ENCODE measurements around the gene FHL2. TPM values are rescaled to one million over a fixed set of nuclear protein-coding genes. Genes with fewer than 3 reads are reported as not detected.
A peak's percentile ranks its signal among the peaks of the same experiment; 100 is the strongest.

Gene FHL2
- total RNA-seq, 1 donor from 2014 or later: 64.0 TPM

- DNase-seq (ENCODE audit: low spot score): no peak
Observed at GRCh38 chr2:105422801-105423200, 23.9 kb upstream of the FHL2 start.

DNA sequence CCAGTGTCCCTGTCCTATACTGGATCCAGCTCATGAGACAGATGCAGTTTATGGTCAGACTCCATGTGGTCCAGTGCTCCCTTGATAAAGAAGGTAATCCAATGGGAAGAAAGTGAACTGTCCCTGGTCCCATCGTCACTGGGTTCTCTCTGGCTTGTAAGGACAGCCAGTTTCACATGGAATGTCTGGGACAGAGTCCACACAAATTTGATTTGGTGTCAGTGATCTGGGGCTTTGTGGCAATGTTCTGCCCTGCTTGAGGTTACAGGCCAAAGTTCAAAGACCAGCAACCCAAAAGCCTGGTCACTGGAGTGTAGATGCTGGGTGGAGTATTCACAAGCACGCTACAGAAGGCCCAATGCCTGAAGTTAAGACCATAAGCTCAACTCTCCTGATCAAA is 22.2 kb upstream of the FHL2 start:
- DNase-seq (ENCODE audit: low spot score): no peak

GRCh38 chr2:105418522-105418921 is 19.7 kb upstream of the FHL2 start:
- no peak for DNase-seq (ENCODE audit: low spot score)

- no peak for DNase-seq (ENCODE audit: low spot score)
Observed at GRCh38 chr2:105417857-105418436, 19.1 kb upstream of the FHL2 start.

GRCh38 chr2:105416156-105416555 is 17.3 kb upstream of the FHL2 start:
- no peak for DNase-seq (ENCODE audit: low spot score)

DNA sequence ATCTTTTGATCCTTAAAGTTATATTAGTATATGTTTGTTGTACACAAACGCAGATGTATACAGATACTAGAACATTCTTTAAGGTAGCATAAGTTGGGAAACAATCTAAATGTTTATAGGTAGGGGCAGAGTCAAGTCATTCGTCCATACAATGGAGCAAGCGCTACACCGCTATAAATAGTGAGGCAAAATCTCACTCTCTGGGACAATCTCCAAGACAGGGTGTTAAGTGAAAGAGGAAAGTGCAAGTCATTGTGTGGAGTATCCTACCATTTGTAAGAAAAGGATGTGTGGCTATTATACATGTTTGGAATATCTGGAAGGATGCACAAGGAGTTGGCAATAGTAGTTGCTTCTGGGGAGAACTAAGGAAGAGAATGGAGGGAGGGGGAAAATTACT is 16.2 kb upstream of the FHL2 start:
- DNase-seq (ENCODE audit: low spot score): no peak

DNA sequence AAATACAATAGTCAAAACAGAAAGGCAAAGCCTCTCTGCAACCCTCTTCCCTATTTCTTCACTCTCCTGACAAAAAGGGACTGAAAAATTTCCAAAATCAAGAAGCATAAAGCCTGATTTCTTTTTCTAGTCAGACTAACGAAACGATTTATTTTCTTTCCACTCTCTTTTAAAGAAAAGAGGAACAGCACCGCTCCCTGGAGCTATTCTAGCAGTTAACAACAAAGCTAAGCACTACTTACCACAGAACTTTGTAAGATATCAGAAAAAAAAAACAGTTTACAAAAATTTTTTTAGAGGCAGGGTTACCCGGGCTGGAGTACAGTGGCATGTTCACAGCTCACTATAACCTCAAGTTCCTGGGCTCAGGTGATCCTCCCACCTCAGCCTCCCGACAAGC is 14.4 kb upstream of the FHL2 start:
- DNase-seq (ENCODE audit: low spot score): no peak

- DNase-seq (ENCODE audit: low spot score): no peak
Observed at GRCh38 chr2:105412584-105412983, 13.7 kb upstream of the FHL2 start.

DNA sequence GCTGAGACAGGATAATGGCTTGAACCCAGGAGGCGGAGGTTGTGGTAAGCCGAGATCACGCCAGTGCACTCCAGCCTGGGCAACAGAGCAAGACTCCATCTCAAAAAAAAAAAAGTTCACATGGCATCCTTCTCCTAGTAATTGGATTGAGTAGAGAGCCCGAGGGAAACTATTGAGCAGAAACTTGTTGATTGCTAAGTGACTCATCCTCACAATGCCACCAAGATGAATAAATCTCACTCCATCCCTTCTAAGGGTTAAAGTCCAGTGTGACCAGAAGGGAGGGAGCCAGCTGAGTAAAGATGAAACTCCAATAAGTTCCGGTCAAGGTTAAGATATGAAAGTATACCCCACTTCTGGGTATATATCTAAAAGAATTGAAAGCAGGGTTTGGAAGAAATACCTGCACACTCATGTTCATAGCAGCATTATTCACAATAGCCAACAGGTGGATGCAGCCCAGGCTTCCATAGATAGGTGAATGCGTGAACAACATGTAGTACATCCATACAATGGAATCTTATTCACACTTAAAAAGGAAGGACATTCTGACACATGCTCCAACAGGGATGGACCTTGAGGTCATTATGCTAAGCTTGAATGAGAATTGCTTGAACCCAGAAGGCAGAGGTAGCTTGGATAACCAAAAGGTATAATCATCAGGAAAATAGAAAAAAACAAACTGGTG is 13.0 kb upstream of the FHL2 start:
- DNase-seq (ENCODE audit: low spot score): no peak

DNA sequence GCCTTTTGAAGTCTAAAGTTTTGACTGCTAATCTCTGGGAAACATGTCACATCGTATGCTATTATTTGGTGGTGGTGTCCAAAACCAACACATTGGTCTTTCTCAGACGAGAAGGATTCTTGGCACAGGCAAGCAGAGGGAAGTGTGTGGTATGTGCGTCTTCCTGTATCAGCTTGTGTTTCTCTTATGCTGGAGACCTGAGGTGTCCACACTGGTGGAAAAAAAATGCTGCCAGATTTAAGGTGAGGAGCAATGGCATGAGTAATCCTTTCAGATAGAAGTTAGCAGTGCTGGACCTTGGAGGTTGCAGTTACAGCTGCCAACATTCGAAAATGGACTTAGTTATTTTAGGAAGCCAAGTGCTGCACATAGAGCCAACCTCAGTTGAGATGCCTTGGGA is 11.7 kb upstream of the FHL2 start:
- no peak for DNase-seq (ENCODE audit: low spot score)

DNA sequence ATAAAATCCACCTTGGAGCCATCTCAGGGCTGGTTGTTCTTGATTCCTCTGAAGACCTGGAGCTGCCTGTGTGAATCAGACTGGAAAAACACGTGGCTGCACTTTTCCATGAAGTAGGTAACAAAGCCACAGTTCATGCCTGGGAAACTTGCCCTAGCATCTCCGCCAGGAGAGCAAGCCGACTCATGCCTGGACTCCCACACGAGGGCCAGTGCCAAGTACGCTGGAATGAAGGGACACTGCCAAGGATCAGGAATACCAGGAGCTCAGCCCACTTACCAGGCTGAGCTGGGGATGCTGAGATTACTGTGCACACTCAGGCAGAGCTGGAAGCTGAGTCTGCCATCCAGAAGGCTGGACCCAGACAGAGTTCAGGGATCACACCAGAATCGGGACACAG is 10.9 kb upstream of the FHL2 start:
- peak; percentile 61 for DNase-seq (ENCODE audit: low spot score)

DNA sequence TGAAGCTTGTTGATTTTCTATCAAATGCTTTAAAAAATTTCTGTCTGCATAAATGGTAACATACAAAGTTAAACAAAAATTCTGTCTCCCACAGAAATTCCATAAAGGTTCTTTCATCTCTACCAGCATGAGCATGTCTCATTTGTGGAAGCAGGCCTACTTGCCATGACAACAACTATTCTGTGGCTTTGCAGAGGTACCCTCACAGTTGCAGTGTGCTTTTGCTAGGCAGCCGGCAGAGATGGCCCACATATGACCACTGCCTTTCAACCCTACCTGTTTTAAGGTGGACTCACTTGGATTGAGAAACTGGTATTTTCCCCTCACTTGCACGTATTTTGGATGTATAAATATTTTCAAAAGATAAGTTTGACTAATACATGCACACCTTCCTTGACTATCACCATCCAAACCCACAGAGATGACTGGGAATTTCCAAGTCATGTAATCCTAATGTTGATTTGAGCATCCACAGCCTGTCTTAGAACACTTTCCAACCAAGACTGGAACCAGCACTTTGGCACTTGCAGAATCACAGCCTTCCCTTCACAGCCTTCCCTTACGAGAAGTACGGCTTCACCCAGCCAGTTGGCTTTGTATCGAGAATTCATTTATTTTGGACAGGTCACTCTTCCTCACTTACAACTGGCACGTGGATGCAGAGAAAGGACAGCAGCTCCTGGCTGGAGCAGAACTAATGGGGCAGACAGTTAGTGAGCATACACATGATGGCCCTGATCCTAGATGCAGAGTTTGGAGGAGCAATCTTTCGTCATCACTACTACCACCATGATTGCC is 9.3 kb upstream of the FHL2 start:
- no peak for DNase-seq (ENCODE audit: low spot score)

DNA sequence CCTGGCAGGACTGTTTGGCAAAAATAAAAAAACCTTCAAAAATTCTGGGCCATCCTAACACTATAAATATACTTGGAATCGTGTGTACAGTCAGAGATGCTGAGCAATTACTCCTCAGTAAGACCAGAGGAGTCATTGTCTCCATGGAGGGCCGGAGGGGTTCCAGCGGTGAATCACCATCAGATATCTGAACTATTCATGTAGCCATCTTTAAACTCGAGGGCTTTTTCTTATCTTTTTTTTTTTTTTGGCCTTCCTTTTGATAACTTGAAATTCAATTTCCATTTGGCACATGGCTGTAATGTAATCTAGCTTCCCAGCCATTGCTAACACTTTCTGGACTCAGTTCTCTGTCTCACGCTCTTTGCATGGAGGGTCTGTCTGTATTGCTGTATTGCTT is 7.4 kb upstream of the FHL2 start:
- DNase-seq (ENCODE audit: low spot score): no peak

DNA sequence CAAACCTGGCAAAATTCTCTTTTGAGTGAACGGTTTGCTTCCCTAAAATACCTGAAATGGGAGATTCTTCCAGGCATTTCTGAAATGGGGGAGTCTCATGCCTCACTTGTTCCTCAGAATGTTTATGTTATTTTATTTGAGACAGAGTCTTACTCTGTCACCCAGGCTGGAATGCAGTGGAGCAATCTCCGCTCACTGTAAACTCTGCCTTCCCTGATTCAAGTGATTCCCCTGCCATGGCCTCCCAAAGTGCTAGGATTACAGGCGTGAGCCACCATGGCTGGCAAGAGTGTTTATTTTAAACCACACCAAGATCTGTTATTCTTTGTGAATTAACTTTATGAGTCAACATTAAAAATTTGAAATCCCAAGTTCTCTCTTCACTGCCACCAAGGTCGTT is 6.4 kb upstream of the FHL2 start:
- DNase-seq (ENCODE audit: low spot score): no peak

DNA sequence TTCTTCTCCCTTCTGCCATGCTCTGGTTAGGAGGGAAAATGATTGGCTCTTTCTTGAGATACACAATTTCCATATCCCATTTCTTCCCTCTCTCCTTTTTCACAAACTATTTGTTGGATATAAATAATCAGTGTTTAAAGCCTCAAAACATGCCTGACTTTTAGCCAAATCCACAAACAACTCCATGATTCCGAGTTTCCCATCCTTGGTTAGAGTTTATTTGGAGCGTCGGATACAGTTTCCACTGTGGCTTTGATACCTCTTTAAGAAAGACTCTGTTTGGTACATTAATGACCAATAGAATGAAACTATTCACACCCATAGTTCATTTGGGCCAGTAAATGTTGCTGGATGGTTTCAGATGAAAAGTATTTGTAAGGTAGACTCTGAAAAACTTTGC is 5.9 kb upstream of the FHL2 start:
- no peak for DNase-seq (ENCODE audit: low spot score)

DNA sequence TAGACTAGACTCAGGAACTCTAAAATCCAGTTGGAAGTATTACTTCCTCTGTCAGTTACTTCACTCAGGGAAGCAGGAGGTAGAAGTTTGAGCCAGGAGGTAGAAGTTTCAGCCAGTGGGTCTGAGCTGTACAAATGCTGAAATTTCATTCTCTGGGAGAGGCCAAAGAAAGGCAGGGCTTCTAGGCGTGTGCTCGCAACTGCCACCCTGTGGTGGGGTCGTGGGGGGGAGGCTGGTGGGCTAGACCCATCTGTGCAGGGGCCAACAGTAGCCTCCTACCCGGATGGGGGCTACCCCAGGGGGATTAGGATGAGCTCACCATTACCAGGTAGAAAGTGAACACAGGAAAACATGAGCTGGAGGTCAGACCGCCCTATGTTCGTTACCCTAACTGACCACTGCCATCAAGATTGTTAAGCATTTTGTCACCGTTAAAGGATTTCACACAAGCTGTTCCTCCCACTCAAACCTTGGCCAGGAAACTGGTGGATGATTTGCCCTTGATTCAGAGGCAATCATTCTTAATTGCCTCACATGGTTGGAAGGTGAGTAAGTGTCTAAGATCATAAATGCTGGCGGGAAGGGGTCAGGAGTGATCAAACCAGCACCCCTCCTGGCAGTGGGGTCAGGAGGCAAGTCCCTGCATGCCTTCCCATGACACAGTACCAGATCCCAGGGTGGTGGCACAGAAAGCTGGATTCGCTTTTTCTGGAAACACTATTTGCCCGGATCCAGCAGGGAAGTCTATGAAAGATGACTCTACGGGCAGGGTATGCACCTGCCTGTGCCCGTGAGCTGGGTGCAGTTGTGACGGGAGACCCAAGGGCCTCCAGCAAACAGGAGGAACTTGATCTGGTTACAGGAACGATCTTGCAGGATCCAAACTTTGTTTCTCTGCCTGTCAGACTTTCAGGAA is 5.2 kb upstream of the FHL2 start:
- DNase-seq (ENCODE audit: low spot score): no peak

DNA sequence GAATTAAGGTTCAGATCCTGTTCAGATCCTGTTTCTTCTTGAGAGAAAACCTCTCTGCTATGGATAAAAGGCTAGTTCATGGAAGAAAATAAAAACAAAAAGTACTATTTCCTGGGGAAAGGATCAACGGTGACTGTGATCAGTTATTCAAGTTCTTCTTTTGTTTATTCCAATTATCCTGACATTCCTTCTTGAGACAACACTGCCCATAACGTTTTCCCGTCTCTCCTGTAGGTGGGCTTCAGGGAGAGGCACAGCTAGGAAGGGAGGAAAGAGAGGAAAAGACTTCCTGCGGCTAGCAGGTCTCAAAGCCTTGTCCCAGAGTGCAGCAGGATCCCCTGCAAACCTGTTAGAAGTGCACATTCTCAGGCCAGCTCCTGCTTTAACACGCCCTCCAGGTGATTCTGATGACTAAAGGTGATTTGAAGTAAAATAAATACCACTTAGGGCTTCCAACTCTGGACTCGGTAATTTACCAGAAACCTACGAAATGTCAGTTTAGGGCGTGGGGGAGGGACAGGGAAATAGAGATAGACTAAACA is 4.5 kb upstream of the FHL2 start:
- no peak for DNase-seq (ENCODE audit: low spot score)

GRCh38 chr2:105402809-105403208 is 4.0 kb upstream of the FHL2 start:
- DNase-seq (ENCODE audit: low spot score): no peak

- no peak for DNase-seq (ENCODE audit: low spot score)
Observed at GRCh38 chr2:105401867-105402266, 3.0 kb upstream of the FHL2 start.

- no peak for DNase-seq (ENCODE audit: low spot score)
Observed at GRCh38 chr2:105400138-105400540, 1.3 kb upstream of the FHL2 start.

- no peak for DNase-seq (ENCODE audit: low spot score)
Observed at GRCh38 chr2:105399207-105399861, 483 bp upstream of the FHL2 start.

Data from umbilical cord (tissue), 2 donors.